HepG2 (cell line): Measurements from ENCODE around the gene B9D2. TPM values are rescaled to one million over a fixed set of nuclear protein-coding genes. Genes with fewer than 3 reads are reported as not detected.

Experiments used
- BCL6 ChIP-seq: IDR thresholded peaks from 2 replicates; pipeline ENCODE4 v1.6.1; 2016; ENCODE audit warnings: missing genetic modification reagents, missing compliant biosample characterization
- FOSL1 ChIP-seq: sonication (generic); formaldehyde crosslinking; IDR thresholded peaks from 2 replicates; pipeline ENCODE4 v1.9.0; 2021; ENCODE audit warnings: missing genetic modification reagents, borderline replicate concordance
- FOXC1 ChIP-seq: sonication (generic); formaldehyde crosslinking; IDR thresholded peaks from 2 replicates; pipeline ENCODE4 v1.8.0; 2022; ENCODE audit warnings: mild to moderate bottlenecking, missing genetic modification reagents, borderline replicate concordance
- MAF1 ChIP-seq: sonication (generic); formaldehyde crosslinking; IDR thresholded peaks from 2 replicates; pipeline ENCODE4 v1.5.0; 2020; ENCODE audit warnings: missing genetic modification reagents, borderline replicate concordance
- NCOR1 ChIP-seq: fragments of 200-600 bp; sonication (generic); IDR thresholded peaks from 2 replicates; pipeline ENCODE4 v1.7.0; 2017; ENCODE audit warnings: antibody characterized with exemption, low read length, borderline replicate concordance
- NFKB2 ChIP-seq: sonication (generic); formaldehyde crosslinking; IDR thresholded peaks from 2 replicates; pipeline ENCODE4 v1.4.0; 2020; ENCODE audit warnings: missing genetic modification reagents, borderline replicate concordance
- PHF21A ChIP-seq: sonication (generic); formaldehyde crosslinking; IDR thresholded peaks from 2 replicates; pipeline ENCODE4 v1.5.0; 2020; ENCODE audit warnings: mild to moderate bottlenecking, missing genetic modification reagents
- POLR2G ChIP-seq: fragments of 200-400 bp; formaldehyde crosslinking; IDR thresholded peaks from 2 replicates; pipeline ENCODE4 v1.6.1; 2018; ENCODE audit warnings: mild to moderate bottlenecking, low read depth, low read length, moderate library complexity
- PTBP1 ChIP-seq: fragments of 200-400 bp; formaldehyde crosslinking; IDR thresholded peaks from 2 replicates; pipeline ENCODE4 v1.6.1; 2018; ENCODE audit warnings: low read length, low read depth; ENCODE audit not compliant: poor library complexity, severe bottlenecking
- RBAK ChIP-seq: sonication (generic); formaldehyde crosslinking; IDR thresholded peaks from 2 replicates; pipeline ENCODE4 v1.5.1; 2020; ENCODE audit warnings: mild to moderate bottlenecking, missing genetic modification reagents
- SALL1 ChIP-seq: sonication (generic); formaldehyde crosslinking; IDR thresholded peaks from 2 replicates; pipeline ENCODE4 v1.8.0; 2022; ENCODE audit warnings: mild to moderate bottlenecking, missing genetic modification reagents
- SP5 ChIP-seq: IDR thresholded peaks from 2 replicates; pipeline ENCODE4 v1.6.1; 2016; ENCODE audit warnings: low read depth, borderline replicate concordance
- ZFP36L2 ChIP-seq: sonication (generic); formaldehyde crosslinking; IDR thresholded peaks from 2 replicates; pipeline ENCODE4 v1.4.0; 2020; ENCODE audit warnings: missing genetic modification reagents
- ZNF337 ChIP-seq: sonication (generic); formaldehyde crosslinking; IDR thresholded peaks from 2 replicates; pipeline ENCODE4 v1.5.1; 2020; ENCODE audit warnings: missing genetic modification reagents, low read depth, mild to moderate bottlenecking, borderline replicate concordance
- ZNF570 ChIP-seq: sonication (generic); formaldehyde crosslinking; IDR thresholded peaks from 2 replicates; pipeline ENCODE4 v1.4.0; 2020; ENCODE audit warnings: mild to moderate bottlenecking, missing genetic modification reagents, borderline replicate concordance
- ZNF574 ChIP-seq: sonication (generic); formaldehyde crosslinking; IDR thresholded peaks from 2 replicates; pipeline ENCODE4 v1.4.0; 2020; ENCODE audit warnings: missing genetic modification reagents
- ZNF782 ChIP-seq: sonication (generic); formaldehyde crosslinking; IDR thresholded peaks from 2 replicates; pipeline ENCODE4 v1.4.0; 2020; ENCODE audit warnings: missing genetic modification reagents, mild to moderate bottlenecking, borderline replicate concordance
- polyA plus RNA-seq, 8 experiments: library from polyadenylated mRNA; depleted of rRNA in 3 of 8; stranded (reverse) in 7 of 8; unstranded in 1 of 8; fragments of >200 nt; fragmentation: Illumina TruSeq in 4 of 8; extraction: Trizol in 4 of 8; gene quantifications; 2 replicates each; pipeline versions ENCODE4 v1.2.1 to v1.2.3, GENCODE V29; 2011 to 2016; ENCODE audit warnings: low read depth in 4 of 8, missing spikeins in 1 of 8, mixed read lengths in 1 of 8; ENCODE audit not compliant: insufficient read depth in 1 of 8
- total RNA-seq, 5 experiments: library from RNA; depleted of rRNA; stranded (reverse); fragments of >200 nt; fragmentation: Illumina TruSeq; extraction: Trizol; gene quantifications; 2 replicates each; pipeline ENCODE4 v1.2.3, GENCODE V29; 2016; ENCODE audit warnings: low read depth in 1 of 5
- TF ChIP-seq, protein P1 (sequence below): sonication (generic); formaldehyde crosslinking; IDR thresholded peaks from 2 replicates; pipeline ENCODE4 v1.8.1; 2023; ENCODE audit warnings: missing genetic modification reagents, mild to moderate bottlenecking, borderline replicate concordance
- TF ChIP-seq, protein P2 (sequence below): IDR thresholded peaks from 2 replicates; pipeline ENCODE4 v1.6.1; 2012; ENCODE audit warnings: low read depth, low read length, improper control_type of control experiment
- TF ChIP-seq, protein P3 (sequence below): IDR thresholded peaks from 2 replicates; pipeline ENCODE4 v1.6.1; 2016; ENCODE audit warnings: low read depth, control low read depth
- TF ChIP-seq, protein P4 (sequence below): sonication (generic); formaldehyde crosslinking; IDR thresholded peaks from 2 replicates; pipeline ENCODE4 v1.4.0; 2020; ENCODE audit warnings: missing genetic modification reagents; ENCODE audit errors: not compliant biosample characterization

The B9D2 gene
- total and polyA plus RNA-seq, 2 of the 13 experiments (the other 11 are each of a cell fraction or from before 2014, with no cell fraction given): 3.1 to 4.4 TPM

DNA sequence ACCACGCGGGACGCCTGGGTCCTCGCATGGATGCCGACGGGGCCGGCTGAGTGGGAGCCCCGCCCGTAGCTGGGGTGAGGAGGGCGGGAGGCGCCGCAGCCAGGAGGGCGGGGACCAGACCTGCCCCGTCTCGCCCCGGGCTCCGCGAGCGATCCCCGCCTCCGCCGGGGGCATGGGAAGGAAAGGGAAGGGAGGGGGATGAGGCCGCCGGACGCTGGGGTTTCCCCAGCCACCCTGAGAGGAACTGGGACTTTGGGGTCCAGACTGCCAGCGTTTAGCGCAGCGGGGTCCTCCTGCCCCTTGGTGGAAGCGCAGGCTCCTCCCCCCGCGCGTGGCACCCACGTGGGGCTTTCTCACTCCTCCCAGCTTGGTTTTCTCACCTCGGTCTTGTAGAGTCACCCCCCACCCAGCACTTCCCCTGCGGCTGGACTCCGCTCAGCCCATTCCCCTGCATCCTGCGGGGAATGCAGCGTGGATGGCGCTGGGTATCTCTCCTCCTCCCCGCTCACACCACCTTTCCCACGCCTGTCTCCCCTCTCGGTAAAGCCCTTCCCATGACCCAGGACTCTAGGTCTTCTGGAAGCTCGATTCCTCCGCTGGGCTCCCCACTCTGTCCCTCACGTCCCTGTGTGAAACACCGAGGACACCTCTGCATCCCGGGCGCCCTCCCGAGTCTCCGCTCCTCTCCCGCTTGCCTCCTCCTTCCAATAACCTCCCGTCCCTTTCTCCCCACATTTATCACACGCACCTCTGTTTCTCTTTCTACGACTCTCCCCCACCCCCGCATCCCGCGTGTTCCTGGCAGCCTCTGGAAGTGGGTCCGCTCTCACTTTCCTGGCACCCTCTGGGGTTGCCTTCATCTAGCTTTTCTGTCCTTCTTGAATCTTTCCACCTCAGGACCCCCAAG lies 12.4 kb downstream of the B9D2 start (continued):
- TF ChIP-seq NFKB2: peak; percentile 49; the same call in 1 of the 2 replicates
- no peak for TF ChIP-seq ZNF337 (CRISPR knock-in tag)
- TF ChIP-seq, protein P1, sequence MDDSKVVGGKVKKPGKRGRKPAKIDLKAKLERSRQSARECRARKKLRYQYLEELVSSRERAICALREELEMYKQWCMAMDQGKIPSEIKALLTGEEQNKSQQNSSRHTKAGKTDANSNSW (CRISPR knock-in tag): no peak
- TF ChIP-seq FOXC1 (CRISPR knock-in tag): no peak
- TF ChIP-seq PTBP1: no peak
- TF ChIP-seq SALL1 (CRISPR knock-in tag): peak; percentile 41; the same call in 1 of the 2 replicates
- no peak for TF ChIP-seq ZNF570
- TF ChIP-seq SP5 (CRISPR knock-in tag): peak; percentile 15; the same call in 1 of the 2 replicates
- TF ChIP-seq RBAK (CRISPR knock-in tag): no peak
- no peak for TF ChIP-seq ZNF574 (CRISPR knock-in tag)
- no peak for TF ChIP-seq ZNF782 (CRISPR knock-in tag)
- TF ChIP-seq, protein P2, sequence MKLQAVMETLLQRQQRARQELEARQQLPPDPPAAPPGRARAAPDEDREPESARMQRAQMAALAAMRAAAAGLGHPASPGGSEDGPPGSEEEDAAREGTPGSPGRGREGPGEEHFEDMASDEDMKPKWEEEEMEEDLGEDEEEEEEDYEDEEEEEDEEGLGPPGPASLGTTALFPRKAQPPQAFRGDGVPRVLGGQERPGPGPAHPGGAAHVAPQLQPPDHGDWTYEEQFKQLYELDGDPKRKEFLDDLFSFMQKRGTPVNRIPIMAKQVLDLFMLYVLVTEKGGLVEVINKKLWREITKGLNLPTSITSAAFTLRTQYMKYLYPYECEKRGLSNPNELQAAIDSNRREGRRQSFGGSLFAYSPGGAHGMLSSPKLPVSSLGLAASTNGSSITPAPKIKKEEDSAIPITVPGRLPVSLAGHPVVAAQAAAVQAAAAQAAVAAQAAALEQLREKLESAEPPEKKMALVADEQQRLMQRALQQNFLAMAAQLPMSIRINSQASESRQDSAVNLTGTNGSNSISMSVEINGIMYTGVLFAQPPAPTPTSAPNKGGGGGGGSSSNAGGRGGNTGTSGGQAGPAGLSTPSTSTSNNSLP: no peak
- TF ChIP-seq, protein P3, sequence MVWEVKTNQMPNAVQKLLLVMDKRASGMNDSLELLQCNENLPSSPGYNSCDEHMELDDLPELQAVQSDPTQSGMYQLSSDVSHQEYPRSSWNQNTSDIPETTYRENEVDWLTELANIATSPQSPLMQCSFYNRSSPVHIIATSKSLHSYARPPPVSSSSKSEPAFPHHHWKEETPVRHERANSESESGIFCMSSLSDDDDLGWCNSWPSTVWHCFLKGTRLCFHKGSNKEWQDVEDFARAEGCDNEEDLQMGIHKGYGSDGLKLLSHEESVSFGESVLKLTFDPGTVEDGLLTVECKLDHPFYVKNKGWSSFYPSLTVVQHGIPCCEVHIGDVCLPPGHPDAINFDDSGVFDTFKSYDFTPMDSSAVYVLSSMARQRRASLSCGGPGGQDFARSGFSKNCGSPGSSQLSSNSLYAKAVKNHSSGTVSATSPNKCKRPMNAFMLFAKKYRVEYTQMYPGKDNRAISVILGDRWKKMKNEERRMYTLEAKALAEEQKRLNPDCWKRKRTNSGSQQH (CRISPR knock-in tag): no peak
- no peak for TF ChIP-seq PHF21A (CRISPR knock-in tag)
- TF ChIP-seq NCOR1: no peak
- no peak for TF ChIP-seq BCL6 (CRISPR knock-in tag)
- TF ChIP-seq POLR2G: no peak
- TF ChIP-seq MAF1 (CRISPR knock-in tag): no peak
- TF ChIP-seq FOSL1 (CRISPR knock-in tag): no peak
- TF ChIP-seq, protein P4, sequence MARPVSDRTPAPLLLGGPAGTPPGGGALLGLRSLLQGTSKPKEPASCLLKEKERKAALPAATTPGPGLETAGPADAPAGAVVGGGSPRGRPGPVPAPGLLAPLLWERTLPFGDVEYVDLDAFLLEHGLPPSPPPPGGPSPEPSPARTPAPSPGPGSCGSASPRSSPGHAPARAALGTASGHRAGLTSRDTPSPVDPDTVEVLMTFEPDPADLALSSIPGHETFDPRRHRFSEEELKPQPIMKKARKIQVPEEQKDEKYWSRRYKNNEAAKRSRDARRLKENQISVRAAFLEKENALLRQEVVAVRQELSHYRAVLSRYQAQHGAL (CRISPR knock-in tag): no peak
- TF ChIP-seq ZFP36L2 (CRISPR knock-in tag): no peak
